ENCODE measurements around the gene ADGRL2.

The ADGRL2 gene

DNA sequence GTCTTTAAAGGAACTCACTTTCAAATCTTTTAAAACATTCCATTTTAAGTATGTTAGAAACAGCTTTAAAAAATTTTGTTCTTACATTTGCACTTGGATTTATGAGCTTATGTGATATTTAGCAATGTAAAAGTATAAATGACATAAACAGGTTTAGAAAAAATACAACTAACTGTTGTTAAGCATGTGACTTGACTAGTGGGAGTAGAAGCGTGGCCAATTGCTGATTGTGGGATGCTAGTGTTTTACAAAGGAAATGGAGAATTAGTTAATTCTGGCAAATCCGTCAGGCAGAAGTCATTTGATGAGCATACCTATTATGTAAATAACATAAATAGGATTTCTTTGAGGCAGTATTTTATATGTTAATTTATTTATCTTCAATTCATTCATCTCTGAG, 175.8 kb downstream of the ADGRL2 start:
- no peaks in the 10 kb centered on the region for H3K9me3 Mint-ChIP-seq
- TF ChIP-seq, protein P1, sequence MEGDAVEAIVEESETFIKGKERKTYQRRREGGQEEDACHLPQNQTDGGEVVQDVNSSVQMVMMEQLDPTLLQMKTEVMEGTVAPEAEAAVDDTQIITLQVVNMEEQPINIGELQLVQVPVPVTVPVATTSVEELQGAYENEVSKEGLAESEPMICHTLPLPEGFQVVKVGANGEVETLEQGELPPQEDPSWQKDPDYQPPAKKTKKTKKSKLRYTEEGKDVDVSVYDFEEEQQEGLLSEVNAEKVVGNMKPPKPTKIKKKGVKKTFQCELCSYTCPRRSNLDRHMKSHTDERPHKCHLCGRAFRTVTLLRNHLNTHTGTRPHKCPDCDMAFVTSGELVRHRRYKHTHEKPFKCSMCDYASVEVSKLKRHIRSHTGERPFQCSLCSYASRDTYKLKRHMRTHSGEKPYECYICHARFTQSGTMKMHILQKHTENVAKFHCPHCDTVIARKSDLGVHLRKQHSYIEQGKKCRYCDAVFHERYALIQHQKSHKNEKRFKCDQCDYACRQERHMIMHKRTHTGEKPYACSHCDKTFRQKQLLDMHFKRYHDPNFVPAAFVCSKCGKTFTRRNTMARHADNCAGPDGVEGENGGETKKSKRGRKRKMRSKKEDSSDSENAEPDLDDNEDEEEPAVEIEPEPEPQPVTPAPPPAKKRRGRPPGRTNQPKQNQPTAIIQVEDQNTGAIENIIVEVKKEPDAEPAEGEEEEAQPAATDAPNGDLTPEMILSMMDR (IDR thresholded peaks at IDR 0.05; ENCODE audit: unreplicated experiment in 3 of 3): no peak
- H3K27me3 Mint-ChIP-seq (ENCODE audit: low read depth): no peaks in the 10 kb centered on the region
- peaks cover 41% of the 10 kb centered on the region for H3K36me3 Mint-ChIP-seq (ENCODE audit: low read depth)
- H3K4me3 Mint-ChIP-seq: no peak overlapping the region
- H3K27ac Mint-ChIP-seq: no peak overlapping the region
- peaks cover 14% of the 10 kb centered on the region for H3K4me1 Mint-ChIP-seq

- Mint-ChIP-seq H3K27ac (no peak overlapping the region), H3K36me3 (ENCODE audit: low read depth) (peaks cover 58% of the 10 kb centered on the region), H3K27me3 (ENCODE audit: low read depth) (no peaks in the 10 kb centered on the region), H3K4me3 (no peak overlapping the region), H3K9me3 (no peaks in the 10 kb centered on the region), H3K4me1 (peaks cover 14% of the 10 kb centered on the region)
- TF ChIP-seq, protein P1 (IDR thresholded peaks at IDR 0.05; ENCODE audit: unreplicated experiment in 3 of 3): no peak
Measured at GRCh38 chr1:81978945-81979344, 178.2 kb downstream of the ADGRL2 start.

DNA sequence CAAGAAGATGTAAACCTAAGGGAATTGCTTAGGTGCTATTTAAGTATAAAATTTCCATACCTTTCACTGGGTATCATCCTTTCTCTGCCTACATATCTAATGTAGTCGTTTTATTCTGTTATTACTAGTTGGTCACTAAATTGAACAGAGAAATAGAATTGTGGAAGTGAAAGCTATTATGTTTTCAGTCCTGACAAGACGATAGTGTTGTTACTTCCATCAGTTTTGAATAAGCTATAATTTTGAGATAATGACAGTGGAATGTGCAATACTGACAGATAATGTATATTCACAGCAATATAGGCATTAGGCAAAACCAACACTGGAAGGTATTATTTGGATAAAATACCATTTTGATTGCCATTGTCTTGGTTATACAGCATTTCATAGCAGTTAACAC, 181.8 kb downstream of the ADGRL2 start:
- peaks cover 61% of the 10 kb centered on the region for H3K36me3 Mint-ChIP-seq (ENCODE audit: low read depth)
- H3K27ac Mint-ChIP-seq: no peak overlapping the region
- H3K4me3 Mint-ChIP-seq: no peak overlapping the region
- no peaks in the 10 kb centered on the region for H3K27me3 Mint-ChIP-seq (ENCODE audit: low read depth)
- TF ChIP-seq, protein P1 (IDR thresholded peaks at IDR 0.05; ENCODE audit: unreplicated experiment in 3 of 3): no peak
- H3K4me1 Mint-ChIP-seq: peaks cover 9% of the 10 kb centered on the region
- no peaks in the 10 kb centered on the region for H3K9me3 Mint-ChIP-seq

DNA sequence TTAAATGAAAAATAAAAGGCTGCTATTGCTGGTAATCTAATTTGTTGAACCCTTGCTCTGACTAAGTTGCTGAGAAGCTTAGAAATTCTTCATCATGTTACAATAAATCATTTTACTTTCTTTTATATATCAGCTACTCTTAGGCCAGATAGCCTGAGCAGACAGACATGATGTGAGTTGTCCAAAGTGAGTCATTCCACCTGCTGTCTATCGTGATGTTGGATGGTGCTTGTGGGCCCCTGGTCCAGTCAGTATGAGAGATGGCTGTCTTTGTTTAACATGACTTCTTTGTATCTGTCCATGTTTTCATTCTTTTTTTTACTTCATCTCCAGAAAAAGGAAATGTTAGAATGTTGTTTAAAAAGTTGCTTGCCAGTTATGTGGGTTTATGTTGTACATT, 188.8 kb downstream of the ADGRL2 start:
- Mint-ChIP-seq H3K4me3 (no peak overlapping the region), H3K27ac (no peak overlapping the region), H3K36me3 (ENCODE audit: low read depth) (peaks cover 47% of the 10 kb centered on the region), H3K9me3 (no peaks in the 10 kb centered on the region), H3K27me3 (ENCODE audit: low read depth) (no peaks in the 10 kb centered on the region), H3K4me1 (no peaks in the 10 kb centered on the region)
- TF ChIP-seq, protein P1 (IDR thresholded peaks at IDR 0.05; ENCODE audit: unreplicated experiment in 3 of 3): no peak

- Mint-ChIP-seq H3K9me3 (no peaks in the 10 kb centered on the region), H3K36me3 (ENCODE audit: low read depth) (peaks cover 40% of the 10 kb centered on the region), H3K27me3 (ENCODE audit: low read depth) (no peaks in the 10 kb centered on the region), H3K4me3 (no peak overlapping the region), H3K27ac (peak overlapping the region in 1 of 3 experiments; percentile 22), H3K4me1 (no peaks in the 10 kb centered on the region)
- TF ChIP-seq, protein P1 (IDR thresholded peaks at IDR 0.05; ENCODE audit: unreplicated experiment in 3 of 3): no peak
Measured at GRCh38 chr1:81990241-81990640, 189.5 kb downstream of the ADGRL2 start.

GRCh38 chr1:81998165-81998564, 197.4 kb downstream of the ADGRL2 start:
- no peaks in the 10 kb centered on the region for H3K36me3 Mint-ChIP-seq (ENCODE audit: low read depth)
- H3K4me1 Mint-ChIP-seq: peaks cover 16% of the 10 kb centered on the region
- H3K9me3 Mint-ChIP-seq: no peaks in the 10 kb centered on the region
- H3K27ac Mint-ChIP-seq: peak overlapping the region in 2 of 3 experiments; percentile 13 to 77
- no peaks in the 10 kb centered on the region for H3K27me3 Mint-ChIP-seq (ENCODE audit: low read depth)
- TF ChIP-seq, protein P1 (IDR thresholded peaks at IDR 0.05; ENCODE audit: unreplicated experiment in 3 of 3): no peak
- H3K4me3 Mint-ChIP-seq: no peak overlapping the region
